HG03103 (cell line): ENCODE data around the gene FOXE3.
"Not testable (repeated sequence)": the region's sequence is repeated elsewhere in the genome, so short reads cannot be mapped to it uniquely, and the experiment has no call there.

Source experiments
- ATAC-seq: cut with Tn5 transposase; IDR thresholded peaks from one replicate; pipeline ENCODE4 v1.9.1; 2021; ENCODE audit warnings: low read depth; ENCODE audit not compliant: unreplicated experiment

Gene FOXE3

DNA sequence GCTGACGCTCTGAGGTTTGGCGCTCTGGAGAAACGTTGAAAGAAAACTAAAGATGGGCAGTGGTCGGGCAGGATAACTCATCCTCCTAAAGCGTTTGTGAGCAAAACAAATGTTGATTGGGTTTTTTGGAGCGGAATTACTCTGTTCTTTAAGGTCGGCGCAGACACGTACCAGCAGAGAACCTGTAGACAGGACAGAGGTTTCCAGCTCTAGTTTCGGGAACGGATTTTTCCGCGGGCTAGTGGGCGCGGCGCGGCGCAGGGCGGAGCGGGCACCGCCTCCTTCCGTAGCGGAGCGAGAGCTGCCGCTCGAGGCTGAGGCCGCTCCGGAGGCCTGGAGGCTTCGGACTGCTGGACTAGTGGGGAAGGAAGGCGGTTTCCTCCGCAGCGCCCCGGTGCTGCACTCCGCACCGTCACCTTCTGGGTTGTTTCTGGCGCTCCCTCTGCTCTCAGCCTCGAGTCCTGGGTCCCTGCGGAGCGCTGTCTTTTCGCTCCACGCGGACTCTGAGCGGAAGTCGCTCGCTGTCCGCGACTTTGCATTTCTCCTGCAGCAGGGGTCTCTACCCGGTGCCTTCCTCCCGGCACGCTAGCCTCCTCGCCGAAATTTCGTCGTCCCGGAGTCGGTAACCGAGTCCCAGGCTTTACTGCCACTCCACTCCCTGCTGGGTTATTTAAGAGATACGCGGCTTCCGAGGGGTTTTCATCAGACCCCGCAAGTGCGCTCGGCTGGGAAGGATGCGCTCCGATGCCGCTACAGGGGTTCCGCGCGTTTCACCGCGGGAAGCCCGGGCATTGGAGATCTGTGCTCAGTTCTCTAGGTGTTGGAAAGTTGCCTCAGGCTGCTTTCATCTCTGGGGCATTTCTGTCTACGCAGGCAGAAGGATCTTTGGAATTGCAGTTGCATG lies 28.7 kb downstream of the FOXE3 start:
- ATAC-seq: no peak

DNA sequence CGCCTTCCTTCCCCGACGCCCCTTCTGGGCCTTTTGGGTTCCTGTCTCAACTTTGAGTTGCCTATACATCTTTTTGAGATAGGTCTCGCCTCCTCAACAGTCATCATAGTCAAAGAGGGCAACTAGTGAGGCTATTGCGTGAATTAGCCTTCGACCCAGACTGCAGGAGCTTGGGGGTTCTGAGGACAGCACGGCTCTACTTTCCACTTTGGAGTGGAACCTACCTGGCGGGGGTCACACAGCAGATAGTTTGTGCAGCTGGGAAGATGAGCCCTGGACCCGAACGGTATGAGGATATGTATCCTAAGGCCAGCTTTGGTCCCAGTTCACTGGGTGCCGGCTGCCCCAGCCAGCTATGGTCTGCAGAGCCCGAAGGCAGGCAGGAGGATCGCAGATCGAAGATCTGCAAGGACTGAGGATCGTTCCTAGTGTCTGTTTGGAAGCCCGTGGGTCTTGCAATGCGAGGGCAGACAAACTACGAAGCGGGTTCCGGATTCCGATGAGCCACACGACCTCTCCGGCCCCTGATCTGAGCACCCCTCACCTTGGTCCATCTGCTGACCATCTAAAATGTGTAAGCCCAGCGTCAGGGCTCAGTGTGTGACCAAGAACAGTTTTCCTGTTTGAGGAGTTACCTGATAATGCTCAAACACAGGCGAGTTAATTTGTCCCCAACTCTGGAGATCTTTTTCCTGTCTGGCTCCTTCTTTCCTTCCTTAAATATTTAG lies 29.9 kb downstream of the FOXE3 start:
- no peak for ATAC-seq

DNA sequence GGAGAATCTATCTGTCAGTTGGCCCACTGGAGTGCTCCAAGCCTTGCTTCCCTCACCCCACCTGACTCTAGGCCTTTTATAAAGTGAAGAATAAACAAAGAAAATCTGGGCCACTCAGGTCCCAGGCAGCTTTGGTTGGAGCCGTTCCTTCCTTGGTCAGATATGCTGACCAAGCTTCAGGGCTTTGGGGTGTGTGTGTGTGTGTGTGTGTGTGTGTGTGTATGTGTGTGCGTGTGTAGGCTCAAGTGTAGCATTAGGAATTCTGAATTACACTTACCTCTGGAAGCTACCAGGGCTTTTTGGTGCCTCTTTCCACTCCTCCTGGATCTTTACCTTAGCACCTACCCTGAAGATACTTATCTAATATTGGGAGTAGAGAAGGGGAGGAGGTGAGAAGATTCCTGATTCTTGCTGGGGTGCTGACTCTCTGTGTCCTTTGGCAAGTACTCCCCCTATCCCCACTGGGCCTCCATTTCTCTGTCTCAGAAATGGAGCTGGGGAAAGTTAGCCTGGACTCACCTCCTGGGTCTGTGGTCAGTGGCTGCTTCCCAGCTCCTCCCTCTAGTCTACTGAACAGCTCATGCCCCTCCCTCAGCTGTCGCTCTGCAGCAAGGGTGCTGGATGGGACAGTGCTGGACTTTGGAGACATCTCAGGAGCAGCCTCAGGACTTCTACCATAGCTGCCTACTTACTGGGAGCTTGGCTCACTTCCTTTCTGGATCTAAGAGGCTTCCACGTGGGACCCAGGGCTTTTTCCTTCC lies 32.6 kb downstream of the FOXE3 start:
- ATAC-seq: no peak

DNA sequence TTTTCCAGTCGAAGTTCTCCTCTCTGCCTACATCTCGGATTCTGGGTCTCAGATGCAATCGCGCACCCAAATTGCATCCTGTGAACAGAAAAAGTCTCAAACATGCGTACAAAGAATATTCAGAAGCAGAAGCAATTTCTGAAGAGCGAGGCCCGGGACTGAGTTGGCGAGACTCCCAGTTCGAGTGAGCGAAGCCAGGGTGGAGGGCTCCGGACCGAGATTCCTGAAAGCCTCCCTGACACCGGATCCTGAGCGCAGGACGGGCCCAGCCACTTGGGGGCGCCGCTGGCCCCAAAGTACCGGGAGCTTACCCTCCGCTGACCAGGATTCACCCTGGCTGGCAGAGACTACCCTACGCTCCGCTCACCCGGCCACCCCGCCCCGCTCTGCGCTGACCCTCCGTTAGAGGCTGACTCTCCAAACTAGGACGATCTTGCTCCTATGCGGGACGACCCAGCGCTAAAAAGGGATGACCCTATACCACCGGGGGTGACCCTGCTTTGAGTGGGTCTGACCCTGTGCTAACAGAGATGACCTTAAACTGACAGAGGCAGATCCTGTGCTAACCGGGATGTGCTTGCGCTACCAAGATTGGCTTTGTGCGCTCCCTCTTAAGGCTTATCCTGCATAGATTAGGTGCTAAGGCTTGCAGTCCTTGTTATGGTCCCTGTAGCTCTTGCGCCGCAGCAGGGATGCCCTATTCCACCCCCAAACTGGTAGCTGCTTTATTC lies 33.9 kb downstream of the FOXE3 start:
- no peak for ATAC-seq

DNA sequence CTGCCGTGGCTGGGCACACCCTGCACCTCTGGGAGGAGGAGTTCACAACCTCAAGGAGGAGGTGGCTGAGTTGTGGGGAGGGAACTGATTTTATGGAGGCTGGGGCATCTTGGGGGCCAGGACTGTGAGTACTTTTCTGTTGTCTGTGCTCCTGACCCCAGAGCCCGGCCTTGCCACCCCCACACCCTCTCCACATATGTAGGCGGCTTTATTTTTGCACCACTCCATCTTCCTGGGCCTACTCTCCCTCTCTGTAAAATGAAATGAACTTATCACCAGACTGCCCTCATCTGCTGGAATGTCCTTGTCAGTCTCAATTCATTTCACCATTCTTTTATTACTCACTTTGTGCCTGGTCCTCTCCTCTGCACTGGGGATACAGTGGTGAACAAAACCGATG lies 34.5 kb downstream of the FOXE3 start:
- ATAC-seq: no peak

DNA sequence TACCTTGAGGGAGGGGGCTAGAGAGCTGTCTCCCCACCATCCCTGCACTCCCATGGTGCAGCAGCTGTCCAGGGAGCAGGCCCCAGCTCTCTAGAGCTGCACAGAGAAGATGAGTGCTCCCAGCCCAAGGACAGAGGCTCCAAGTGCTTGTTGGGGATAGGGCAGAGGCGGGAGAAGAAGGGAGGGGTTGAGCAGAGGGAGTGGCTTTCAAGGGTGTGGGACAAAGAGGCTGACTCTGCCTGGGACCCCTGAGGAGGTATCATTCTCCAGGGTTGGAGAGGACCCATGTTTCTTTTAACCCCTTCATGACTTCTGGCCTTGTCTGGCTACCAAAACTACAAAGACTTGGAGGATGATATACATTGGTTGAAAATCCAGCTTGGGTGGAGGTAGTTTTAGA lies 36.3 kb downstream of the FOXE3 start:
- no peak for ATAC-seq

DNA sequence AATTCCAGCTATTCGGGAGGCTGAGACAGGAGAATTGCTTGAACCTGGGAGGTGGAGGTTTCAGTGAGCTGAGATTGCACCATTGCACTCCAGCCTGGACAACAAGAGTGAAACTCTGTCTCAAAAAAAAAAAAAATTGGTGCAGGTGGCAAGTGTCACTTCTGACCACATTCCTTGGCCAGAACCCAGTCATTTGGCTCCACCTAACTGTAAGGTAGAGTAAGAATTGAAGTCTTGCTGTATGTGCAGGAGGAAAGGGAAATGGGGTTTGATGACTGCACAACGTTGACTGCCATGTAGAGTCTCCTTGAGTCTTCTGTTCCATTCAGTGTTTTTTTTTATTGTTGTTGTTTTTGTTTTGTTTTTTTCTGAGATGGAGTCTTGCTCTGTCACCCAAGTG lies 37.8 kb downstream of the FOXE3 start:
- ATAC-seq: not testable (repeated sequence)

DNA sequence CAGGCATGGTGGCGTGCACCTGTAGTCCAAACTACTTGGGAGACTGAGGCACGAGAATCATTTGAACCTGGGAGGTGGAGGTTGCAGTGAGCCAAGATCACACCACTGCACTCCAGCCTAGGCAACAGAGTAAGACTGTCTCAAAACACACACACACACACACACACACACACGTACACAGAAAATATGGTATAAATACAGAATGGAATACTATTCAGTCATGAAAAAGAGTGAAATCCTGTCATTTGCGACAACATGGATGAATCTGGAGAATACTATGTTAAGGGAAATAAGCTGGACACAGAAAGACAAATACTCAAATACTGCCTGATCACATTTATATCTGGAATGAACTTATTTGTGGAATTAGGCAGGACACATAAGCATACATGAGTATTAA lies 40.2 kb downstream of the FOXE3 start:
- ATAC-seq: no peak

DNA sequence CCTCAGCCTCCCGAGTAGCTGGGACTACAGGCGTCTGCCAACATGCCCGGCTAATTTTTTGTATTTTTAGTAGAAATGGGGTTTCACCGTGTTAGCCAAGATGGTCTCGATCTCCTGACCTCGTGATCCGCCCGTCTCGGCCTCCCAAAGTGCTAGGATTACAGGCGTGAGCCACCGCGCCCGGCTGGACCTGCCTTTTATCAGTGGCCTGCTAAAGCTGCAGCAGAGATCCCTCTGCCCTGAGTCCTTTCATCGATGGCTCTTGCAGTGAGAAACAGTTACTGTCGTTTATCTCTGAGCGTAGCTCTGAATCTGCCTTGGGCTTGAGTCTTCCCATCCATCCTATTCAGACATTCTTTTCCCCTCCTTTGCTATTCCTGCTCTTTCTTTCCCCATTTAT lies 41.5 kb downstream of the FOXE3 start:
- ATAC-seq: not testable (repeated sequence)

DNA sequence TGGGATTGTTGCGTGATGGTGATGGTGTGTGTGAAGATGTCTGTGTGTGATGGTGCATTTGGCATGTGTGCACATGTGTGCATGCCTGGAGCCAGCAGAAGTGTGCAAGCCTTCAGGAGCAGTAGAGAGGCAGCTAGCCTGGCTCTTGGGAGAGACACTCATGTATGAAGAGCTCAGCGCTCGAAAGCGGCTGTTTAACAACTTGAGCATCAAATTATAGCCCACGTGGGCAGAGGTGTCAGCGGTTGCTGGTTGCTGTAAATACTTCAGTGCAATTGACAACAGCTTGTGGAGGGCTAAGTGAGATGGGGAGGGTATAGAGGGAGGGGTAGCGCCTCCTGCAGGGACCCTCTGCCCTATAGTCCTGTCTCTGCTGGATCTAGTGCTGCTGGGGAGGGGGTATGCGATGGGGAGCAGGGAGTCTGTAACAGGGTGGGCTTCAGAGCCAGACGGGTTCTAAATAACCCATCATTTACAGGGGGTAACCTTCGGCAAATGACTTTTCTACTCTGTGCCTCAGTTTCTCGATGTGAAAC lies 43.2 kb downstream of the FOXE3 start:
- no peak for ATAC-seq

DNA sequence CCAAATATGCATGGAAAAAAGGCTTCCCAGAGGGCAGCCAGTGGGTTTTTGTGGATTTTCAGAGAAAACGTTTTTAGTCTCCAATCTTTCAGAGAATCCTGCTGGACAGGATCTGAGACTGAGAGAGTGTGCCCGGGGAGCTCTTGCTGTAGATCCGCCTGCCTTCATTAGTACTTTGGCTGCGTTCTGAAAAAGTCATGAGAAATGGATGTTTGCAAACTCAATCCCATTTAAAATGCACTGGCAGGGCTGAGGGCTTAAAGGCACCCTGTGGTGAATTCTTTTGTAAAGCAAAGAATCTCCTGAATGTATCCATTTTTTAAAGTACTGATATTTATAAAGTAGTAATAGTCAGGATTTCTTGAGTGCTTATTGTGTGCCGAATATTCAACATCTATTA lies 44.0 kb downstream of the FOXE3 start:
- ATAC-seq: no peak

DNA sequence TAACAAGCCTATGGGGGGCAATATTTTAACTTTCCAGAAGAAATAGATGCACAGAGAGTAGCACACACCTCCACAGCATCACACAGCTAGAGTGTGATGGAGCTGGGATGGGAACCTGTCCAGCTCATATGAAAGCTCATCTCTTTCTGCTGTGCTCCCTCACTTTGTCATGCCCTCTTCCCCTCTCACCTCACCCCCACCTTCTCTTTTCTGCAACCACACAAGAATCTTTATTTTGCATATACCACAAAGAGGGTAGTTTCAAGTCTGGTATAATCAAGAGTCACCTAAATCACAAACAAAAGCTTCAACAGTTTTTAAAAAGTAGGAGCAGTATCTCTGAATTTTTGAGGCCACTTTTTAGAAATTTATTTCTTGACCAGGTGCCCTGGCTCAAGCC lies 44.4 kb downstream of the FOXE3 start:
- no peak for ATAC-seq

DNA sequence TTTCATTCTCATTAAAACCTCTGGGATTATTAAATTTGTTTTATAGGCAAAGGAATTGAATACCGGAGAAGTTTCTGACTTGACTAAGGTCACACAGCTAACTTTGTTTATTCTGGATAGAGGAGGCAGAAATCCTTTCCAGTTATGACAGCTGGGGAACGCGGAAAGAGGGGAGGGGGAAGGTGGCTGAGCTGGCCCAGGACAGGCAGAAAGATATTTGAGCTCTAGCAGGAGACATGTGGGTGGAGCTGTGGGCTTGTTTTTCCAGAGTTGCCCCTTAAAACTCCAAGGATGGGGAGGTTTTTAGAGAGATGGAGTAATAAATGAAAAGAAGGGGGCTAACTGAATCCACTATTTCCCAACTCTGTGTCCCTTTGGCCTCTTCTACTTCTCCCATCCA lies 49.5 kb downstream of the FOXE3 start:
- no peak for ATAC-seq
